HG03097 (cell line): ENCODE data around the gene TRIM25.

Source experiments
- ATAC-seq: cut with Tn5 transposase; IDR thresholded peaks from one replicate; pipeline ENCODE4 v1.9.1; 2021; ENCODE audit not compliant: unreplicated experiment, low FRiP score

Gene TRIM25

GRCh38 chr17:56926704-56927103 lies 12.9 kb upstream of the TRIM25 start:
- ATAC-seq, result no peak

GRCh38 chr17:56926270-56926669 lies 12.4 kb upstream of the TRIM25 start:
- no peak for ATAC-seq

GRCh38 chr17:56925088-56925487 lies 11.2 kb upstream of the TRIM25 start:
- no peak for ATAC-seq

GRCh38 chr17:56919717-56920116 lies 5.9 kb upstream of the TRIM25 start:
- no peak for ATAC-seq

GRCh38 chr17:56918916-56919315 lies 5.1 kb upstream of the TRIM25 start:
- ATAC-seq, result no peak

- ATAC-seq, result no peak
Measured at GRCh38 chr17:56917559-56918296, 3.9 kb upstream of the TRIM25 start.

- ATAC-seq, result no peak
Measured at GRCh38 chr17:56914581-56915273, 878 bp upstream of the TRIM25 start.

GRCh38 chr17:56913353-56913866 lies 439 bp downstream of the TRIM25 start:
- ATAC-seq, result peak; percentile 38

- ATAC-seq, result no peak
Measured at GRCh38 chr17:56913000-56913311, 893 bp downstream of the TRIM25 start.

GRCh38 chr17:56912105-56912999 lies 1.5 kb downstream of the TRIM25 start:
- no peak for ATAC-seq

- no peak for ATAC-seq
Measured at GRCh38 chr17:56910509-56911235, 3.2 kb downstream of the TRIM25 start.

GRCh38 chr17:56909742-56910508 lies 3.9 kb downstream of the TRIM25 start:
- no peak for ATAC-seq

GRCh38 chr17:56908001-56908542 lies 5.8 kb downstream of the TRIM25 start:
- ATAC-seq, result peak; percentile 89

GRCh38 chr17:56903560-56903959 lies 10.3 kb downstream of the TRIM25 start:
- no peak for ATAC-seq

- ATAC-seq, result no peak
Measured at GRCh38 chr17:56902348-56902747, 11.5 kb downstream of the TRIM25 start.

GRCh38 chr17:56899403-56899802 lies 14.4 kb downstream of the TRIM25 start:
- no peak for ATAC-seq

GRCh38 chr17:56898874-56899273 lies 15.0 kb downstream of the TRIM25 start:
- no peak for ATAC-seq

GRCh38 chr17:56897646-56898424 lies 16.0 kb downstream of the TRIM25 start:
- no peak for ATAC-seq

GRCh38 chr17:56896968-56897359 lies 16.9 kb downstream of the TRIM25 start:
- ATAC-seq, result no peak
